CD14-positive monocyte (primary cell): Measurements from ENCODE around the gene C1S. TPM values are rescaled to one million over a fixed set of nuclear protein-coding genes. Genes with fewer than 3 reads are reported as not detected.

ENCODE experiments used
- DNase-seq, 3 donors: peaks; one replicate each; pipeline ENCODE4 v3.0.0-alpha.2; 2011 to 2022
- H2AFZ ChIP-seq: 2 replicates; pipeline ENCODE4 v1.6.0; 2012; ENCODE audit warnings: mild to moderate bottlenecking, low read depth, low read length, inconsistent platforms; ENCODE audit not compliant: insufficient read depth, poor library complexity, severe bottlenecking
- H3K27ac ChIP-seq, 2 donors: 1 replicate in 1 of 2; 2 replicates in 1 of 2; pipeline ENCODE4 v1.5.1; 2012 to 2013; ENCODE audit warnings: low read length in 2 of 2, control low read depth in 1 of 2, inconsistent platforms in 1 of 2, low read depth in 1 of 2, mild to moderate bottlenecking in 1 of 2
- H3K27me3 ChIP-seq, 2 donors: one replicate each; pipeline versions ENCODE4 v1.6.0 to v1.6.1; 2011 to 2013; ENCODE audit warnings: low read length in 2 of 2; ENCODE audit not compliant: control insufficient read depth in 2 of 2, insufficient read depth in 2 of 2
- H3K36me3 ChIP-seq, 2 donors: replicated peaks in 1 of 2; 1 replicate in 1 of 2; 2 replicates in 1 of 2; pipeline versions ENCODE4 v1.5.1 to v1.6.1; 2012 to 2013; ENCODE audit warnings: low read length in 2 of 2, control low read depth in 1 of 2, inconsistent platforms in 1 of 2, mild to moderate bottlenecking in 1 of 2; ENCODE audit not compliant: insufficient read depth in 2 of 2, control insufficient read depth in 1 of 2
- H3K4me1 ChIP-seq, 2 donors: 1 replicate in 1 of 2; 2 replicates in 1 of 2; pipeline versions ENCODE4 v1.5.1 to v1.6.1; 2012 to 2013; ENCODE audit warnings: low read length in 2 of 2, control low read depth in 1 of 2, inconsistent platforms in 1 of 2, mild to moderate bottlenecking in 1 of 2, moderate library complexity in 1 of 2; ENCODE audit not compliant: insufficient read depth in 2 of 2, control insufficient read depth in 1 of 2
- H3K4me2 ChIP-seq: replicated peaks from 2 replicates; pipeline ENCODE3; 2012; ENCODE audit warnings: low read length, moderate library complexity, mild to moderate bottlenecking; ENCODE audit not compliant: poor library complexity, severe bottlenecking; ENCODE audit errors: extremely low read depth
- H3K4me3 ChIP-seq, 3 experiments: fragments of 200-600 bp in 1 of 3; sonication (generic) in 1 of 3; replicated peaks in 1 of 3; 1 replicate in 2 of 3; 2 replicates in 1 of 3; pipeline ENCODE4 v1.5.1; 2011 to 2013; ENCODE audit warnings: low read length in 3 of 3, mild to moderate bottlenecking in 3 of 3, control low read depth in 2 of 3, low read depth in 2 of 3, inconsistent platforms in 1 of 3, moderate library complexity in 1 of 3
- H3K79me2 ChIP-seq: 2 replicates; pipeline ENCODE4 v1.6.0; 2012; ENCODE audit warnings: mild to moderate bottlenecking, control low read depth, inconsistent platforms, low read length, moderate library complexity; ENCODE audit not compliant: insufficient read depth
- H3K9ac ChIP-seq: 2 replicates; pipeline ENCODE4 v1.6.0; 2017; ENCODE audit warnings: low read length, mild to moderate bottlenecking; ENCODE audit not compliant: insufficient read depth, poor library complexity, severe bottlenecking
- H3K9me3 ChIP-seq, 2 donors: replicated peaks in 1 of 2; 1 replicate in 1 of 2; 2 replicates in 1 of 2; pipeline versions ENCODE4 v1.5.1 to v1.6.1; 2012 to 2013; ENCODE audit warnings: low read length in 2 of 2, control low read depth in 1 of 2; ENCODE audit not compliant: control insufficient read depth in 1 of 2, insufficient read depth in 1 of 2
- H4K20me1 ChIP-seq: 2 replicates; pipeline ENCODE4 v1.6.0; 2012; ENCODE audit warnings: mild to moderate bottlenecking, low read length, control low read depth, moderate library complexity; ENCODE audit not compliant: insufficient read depth
- H3K27ac Mint-ChIP-seq, 7 donors: one replicate each; pipeline ENCODE4 v1.8.0; 2020; ENCODE audit warnings: mild to moderate bottlenecking in 7 of 7, mixed read lengths in 7 of 7, moderate library complexity in 6 of 7, inconsistent platforms in 2 of 7
- H3K27me3 Mint-ChIP-seq, 3 donors: one replicate each; pipeline ENCODE4 v1.8.0; 2021 to 2022; ENCODE audit warnings: low read depth in 3 of 3, mild to moderate bottlenecking in 3 of 3, mixed read lengths in 3 of 3, moderate library complexity in 3 of 3, inconsistent platforms in 1 of 3
- H3K36me3 Mint-ChIP-seq, 2 donors: one replicate each; pipeline ENCODE4 v1.8.0; 2020; ENCODE audit warnings: mixed read lengths in 2 of 2, inconsistent platforms in 1 of 2, mild to moderate bottlenecking in 1 of 2
- H3K4me1 Mint-ChIP-seq: one replicate; pipeline ENCODE4 v1.8.0; 2020; ENCODE audit warnings: mild to moderate bottlenecking, mixed read lengths
- H3K4me3 Mint-ChIP-seq, 2 donors: one replicate each; pipeline ENCODE4 v1.8.0; 2020; ENCODE audit warnings: mild to moderate bottlenecking in 2 of 2, mixed read lengths in 2 of 2, moderate library complexity in 1 of 2
- H3K9me3 Mint-ChIP-seq, 7 donors: one replicate each; pipeline ENCODE4 v1.8.0; 2020 to 2022; ENCODE audit warnings: mixed read lengths in 7 of 7, mild to moderate bottlenecking in 6 of 7, moderate library complexity in 6 of 7, inconsistent platforms in 2 of 7
- WGBS: methylation state at CpG from one replicate; pipeline ENCODE4 v1.1.5; 2013; ENCODE audit warnings: missing lambda C conversion rate; ENCODE audit not compliant: insufficient coverage; 5-methylcytosine and 5-hydroxymethylcytosine counted together
- intact Hi-C, 2 donors: fragments of 100-400 bp; cut with micrococcal nuclease; formaldehyde crosslinking; loops; one replicate each; pipeline versions ENCODE4 v1.15.0 to v1.15.1; 2023
- polyA plus RNA-seq, 3 donors: library from polyadenylated mRNA; depleted of rRNA in 1 of 3; unstranded in 2 of 3; stranded (reverse) in 1 of 3; fragments of 300-500 nt in 2 of 3; fragments of >200 nt in 1 of 3; fragmentation: Illumina TruSeq in 2 of 3; gene quantifications; 1 replicate in 2 of 3; 2 replicates in 1 of 3; pipeline ENCODE4 v1.2.3, GENCODE V29; 2012 to 2021
- TF ChIP-seq, protein P1 (sequence below): fragments of 200-600 bp; IDR thresholded peaks from one replicate; pipeline ENCODE4 v1.8.0; 2022; ENCODE audit warnings: antibody characterized with exemption, mild to moderate bottlenecking

Gene C1S
- polyA plus RNA-seq, 3 donors: 1.00 TPM; not detected in 2

DNA sequence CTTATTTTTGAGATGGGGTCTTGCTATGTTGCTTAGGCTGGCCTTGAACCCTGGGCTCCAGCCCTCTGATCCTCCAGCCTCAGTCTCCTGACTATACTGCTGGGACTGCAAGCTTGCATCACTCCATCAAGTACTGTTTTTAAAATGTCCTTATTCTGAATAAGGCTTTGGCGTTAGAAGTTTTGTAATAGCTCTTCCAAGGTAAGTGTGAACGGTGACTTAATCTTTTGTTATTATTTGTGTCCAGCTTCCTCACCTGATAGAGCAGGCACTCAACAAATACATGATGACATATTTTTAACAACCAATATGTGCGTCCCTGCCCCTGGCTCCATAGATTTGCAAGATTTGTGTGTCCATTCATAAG, 47.1 kb downstream of the C1S start:
- DNase-seq: no peak
- peaks cover 33% of the 10 kb centered on the region for H3K4me1 Mint-ChIP-seq
- H4K20me1 ChIP-seq: peaks cover 11% of the 10 kb centered on the region
- H3K4me3 Mint-ChIP-seq: peak overlapping the region; percentile 86 to 95
- peaks cover 18 to 19% of the 10 kb centered on the region in 2 donors for H3K4me1 ChIP-seq
- peak overlapping the region; percentile 92 for H2AFZ ChIP-seq
- peak overlapping the region in 5 of 7 donors; percentile 88 to 93 (median 91) for H3K27ac Mint-ChIP-seq
- H3K27me3 Mint-ChIP-seq: peaks cover 0 to 2% (median 0%) of the 10 kb centered on the region in 3 donors
- H3K79me2 ChIP-seq: peaks cover 29% of the 10 kb centered on the region
- intact Hi-C loops: loop anchor here (2.0 to 5.0 kb wide), 2 partner anchors 185 to 239 kb away; no protein-coding TSS in a partner anchor
- peak overlapping the region; percentile 72 to 77 for H3K27ac ChIP-seq
- H3K36me3 ChIP-seq: peaks cover 10 to 35% of the 10 kb centered on the region in 2 donors
- peak overlapping the region; percentile 62 for H3K9ac ChIP-seq
- peaks cover 34 to 45% of the 10 kb centered on the region in 2 donors for H3K36me3 Mint-ChIP-seq
- peaks cover 0 to 10% (median 6%) of the 10 kb centered on the region in 7 donors for H3K9me3 Mint-ChIP-seq
- peak overlapping the region in 2 of 3 experiments; percentile 79 to 85 for H3K4me3 ChIP-seq
- no CpG with 5 or more reads among the region's 3 CpGs for WGBS
- TF ChIP-seq, protein P1, sequence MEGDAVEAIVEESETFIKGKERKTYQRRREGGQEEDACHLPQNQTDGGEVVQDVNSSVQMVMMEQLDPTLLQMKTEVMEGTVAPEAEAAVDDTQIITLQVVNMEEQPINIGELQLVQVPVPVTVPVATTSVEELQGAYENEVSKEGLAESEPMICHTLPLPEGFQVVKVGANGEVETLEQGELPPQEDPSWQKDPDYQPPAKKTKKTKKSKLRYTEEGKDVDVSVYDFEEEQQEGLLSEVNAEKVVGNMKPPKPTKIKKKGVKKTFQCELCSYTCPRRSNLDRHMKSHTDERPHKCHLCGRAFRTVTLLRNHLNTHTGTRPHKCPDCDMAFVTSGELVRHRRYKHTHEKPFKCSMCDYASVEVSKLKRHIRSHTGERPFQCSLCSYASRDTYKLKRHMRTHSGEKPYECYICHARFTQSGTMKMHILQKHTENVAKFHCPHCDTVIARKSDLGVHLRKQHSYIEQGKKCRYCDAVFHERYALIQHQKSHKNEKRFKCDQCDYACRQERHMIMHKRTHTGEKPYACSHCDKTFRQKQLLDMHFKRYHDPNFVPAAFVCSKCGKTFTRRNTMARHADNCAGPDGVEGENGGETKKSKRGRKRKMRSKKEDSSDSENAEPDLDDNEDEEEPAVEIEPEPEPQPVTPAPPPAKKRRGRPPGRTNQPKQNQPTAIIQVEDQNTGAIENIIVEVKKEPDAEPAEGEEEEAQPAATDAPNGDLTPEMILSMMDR: no peak
- no peaks in the 10 kb centered on the region for H3K27me3 ChIP-seq
- peaks cover 0 to 5% of the 10 kb centered on the region in 2 donors for H3K9me3 ChIP-seq
- peak overlapping the region; percentile 90 for H3K4me2 ChIP-seq

DNA sequence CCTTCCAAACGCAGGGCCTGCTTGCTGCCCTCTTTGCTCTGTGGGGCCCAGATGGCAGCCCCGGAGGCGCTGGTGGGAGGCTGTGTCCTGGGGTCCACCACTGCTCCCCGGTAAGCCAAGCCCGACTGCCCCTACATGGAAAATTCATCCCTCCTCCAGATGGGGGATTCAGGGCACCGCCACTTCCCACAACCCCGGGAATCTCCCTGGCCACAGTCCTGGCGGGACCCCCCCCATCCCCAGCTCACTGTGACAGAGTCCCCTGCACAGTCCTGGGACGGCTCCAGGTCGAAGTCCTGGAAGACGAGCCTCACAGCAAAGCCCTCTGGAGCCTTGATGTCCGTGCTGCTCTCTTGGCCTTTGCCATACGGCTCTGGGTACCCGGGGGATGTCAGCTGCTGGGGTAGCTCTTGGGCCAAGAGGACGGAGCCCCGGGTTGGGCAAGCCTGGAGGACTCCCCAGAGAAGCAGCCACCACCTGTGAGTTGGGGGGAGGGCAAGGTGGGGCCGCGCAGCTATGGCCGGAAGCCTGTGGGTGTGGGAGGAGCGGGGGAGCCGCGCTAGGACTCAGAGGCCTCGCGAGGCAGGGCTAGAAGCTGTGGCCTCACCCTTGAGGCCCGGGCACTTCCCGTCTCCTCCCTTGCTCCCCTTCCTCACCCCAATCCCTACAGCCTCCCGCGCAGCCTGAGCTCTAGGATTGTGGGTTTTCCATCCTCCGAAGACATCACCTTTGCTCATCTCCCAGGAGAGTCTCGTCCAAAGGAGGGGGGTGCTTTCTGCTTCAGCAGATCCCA, 47.7 kb downstream of the C1S start:
- H3K9me3 ChIP-seq: peaks cover 0 to 5% of the 10 kb centered on the region in 2 donors
- DNase-seq: peak; percentile 42 to 57 (median 46)
- peaks cover 18 to 19% of the 10 kb centered on the region in 2 donors for H3K4me1 ChIP-seq
- Mint-ChIP-seq H3K4me1 (peaks cover 31% of the 10 kb centered on the region), H3K27me3 (peaks cover 0 to 2% (median 0%) of the 10 kb centered on the region in 3 donors), H3K9me3 (peaks cover 0 to 10% (median 6%) of the 10 kb centered on the region in 7 donors), H3K4me3 (peak overlapping the region; percentile 86 to 95), H3K27ac (peak overlapping the region; percentile 76 to 93 (median 91)), H3K36me3 (peaks cover 31 to 41% of the 10 kb centered on the region in 2 donors)
- H3K27me3 ChIP-seq: no peaks in the 10 kb centered on the region
- TF ChIP-seq, protein P1: no peak
- intact Hi-C loops: loop anchor here (2.0 to 5.0 kb wide), 2 partner anchors 186 to 239 kb away; no protein-coding TSS in a partner anchor
- peak overlapping the region; percentile 72 to 77 for H3K27ac ChIP-seq
- peaks cover 9% of the 10 kb centered on the region for H4K20me1 ChIP-seq
- peak overlapping the region; percentile 92 for H2AFZ ChIP-seq
- peak overlapping the region; percentile 90 for H3K4me2 ChIP-seq
- 0% methylated on average over 10 of the region's 30 CpGs for WGBS
- peak overlapping the region; percentile 60 to 85 (median 79) for H3K4me3 ChIP-seq
- peak overlapping the region; percentile 62 for H3K9ac ChIP-seq
- peaks cover 29% of the 10 kb centered on the region for H3K79me2 ChIP-seq
- H3K36me3 ChIP-seq: peaks cover 10 to 30% of the 10 kb centered on the region in 2 donors
